Ishikawa (cell line): ENCODE data around the gene ALKBH5.

Experiments used
- CEBPB ChIP-seq: IDR thresholded peaks from 2 replicates; pipeline ENCODE4 v1.6.1; 2012
- EP300 ChIP-seq: IDR thresholded peaks from 2 replicates; pipeline ENCODE4 v1.6.1; 2012; ENCODE audit warnings: borderline replicate concordance
- MAX ChIP-seq: IDR thresholded peaks from 2 replicates; pipeline ENCODE4 v1.6.1; 2012
- NFIC ChIP-seq: IDR thresholded peaks from 2 replicates; pipeline ENCODE4 v1.6.1; 2012
- RAD21 ChIP-seq: IDR thresholded peaks from 2 replicates; pipeline ENCODE4 v1.6.1; 2012; ENCODE audit warnings: low read depth
- TCF12 ChIP-seq: IDR thresholded peaks from 2 replicates; pipeline ENCODE4 v1.6.1; 2012; ENCODE audit warnings: low read depth

- TF ChIP-seq NFIC: no peak
- TF ChIP-seq TCF12: no peak
- TF ChIP-seq CEBPB: no peak
- TF ChIP-seq RAD21: no peak
- TF ChIP-seq MAX: no peak
- TF ChIP-seq EP300: no peak
These were observed 70.6 kb downstream of the ALKBH5 start for GRCh38 chr17:18253947-18254821.
